LNCaP clone FGC (cell line): Measurements from ENCODE around the gene GUCY1B1.

Experiments used
- DNase-seq: peaks from one replicate; pipeline ENCODE4 v3.0.0-alpha.2; 2011; ENCODE audit warnings: low read depth
- H3K4me3 ChIP-seq: 2 replicates; pipeline ENCODE4 v1.5.1; 2011; ENCODE audit warnings: mild to moderate bottlenecking, low read depth, low read length, control low read depth
- CTCF ChIP-seq: IDR thresholded peaks from 2 replicates; pipeline ENCODE4 v1.5.1; 2012; ENCODE audit warnings: mild to moderate bottlenecking; ENCODE audit not compliant: control insufficient read depth, insufficient read depth; ENCODE audit errors: extremely low read depth

Gene GUCY1B1

GRCh38 chr4:155722816-155723499 lies 35.9 kb upstream of the GUCY1B1 start:
- DNase-seq: no peak
- H3K4me3 ChIP-seq: no peak overlapping the region
- TF ChIP-seq CTCF: no peak

GRCh38 chr4:155724731-155725130 lies 34.1 kb upstream of the GUCY1B1 start:
- no peak for DNase-seq
- TF ChIP-seq CTCF: no peak

GRCh38 chr4:155734065-155734464 lies 24.8 kb upstream of the GUCY1B1 start:
- TF ChIP-seq CTCF: no peak
- no peak for DNase-seq
- no peak overlapping the region for H3K4me3 ChIP-seq

More at GRCh38 chr4:155724731-155725130, 34.1 kb upstream of the GUCY1B1 start:
- no peak overlapping the region for H3K4me3 ChIP-seq

GRCh38 chr4:155734951-155735350 lies 23.9 kb upstream of the GUCY1B1 start:
- TF ChIP-seq CTCF: no peak
- no peak overlapping the region for H3K4me3 ChIP-seq
- DNase-seq: no peak

- TF ChIP-seq CTCF: no peak
- no peak overlapping the region for H3K4me3 ChIP-seq
- no peak for DNase-seq
Observed at GRCh38 chr4:155735496-155735895, 23.3 kb upstream of the GUCY1B1 start.

- H3K4me3 ChIP-seq: no peak overlapping the region
- TF ChIP-seq CTCF: no peak
- DNase-seq: no peak
Observed at GRCh38 chr4:155738548-155738947, 20.3 kb upstream of the GUCY1B1 start.

- no peak for TF ChIP-seq CTCF
- DNase-seq: no peak
- H3K4me3 ChIP-seq: no peak overlapping the region
Observed at GRCh38 chr4:155741546-155741945, 17.3 kb upstream of the GUCY1B1 start.
